GM21360 (cell line): ENCODE data around the gene PLCXD3.

ENCODE experiments used
- ATAC-seq: cut with Tn5 transposase; IDR thresholded peaks from one replicate; pipeline ENCODE4 v1.9.1; 2021; ENCODE audit warnings: mild to moderate bottlenecking, moderate library complexity; ENCODE audit not compliant: unreplicated experiment

Gene PLCXD3

GRCh38 chr5:41289970-41290464 is 220.4 kb downstream of the PLCXD3 start:
- ATAC-seq: no peak

GRCh38 chr5:41286696-41287095 is 223.7 kb downstream of the PLCXD3 start:
- no peak for ATAC-seq

GRCh38 chr5:41286165-41286564 is 224.2 kb downstream of the PLCXD3 start:
- no peak for ATAC-seq

- no peak for ATAC-seq
These were observed 225.5 kb downstream of the PLCXD3 start for GRCh38 chr5:41284938-41285337.

GRCh38 chr5:41281215-41281810 is 229.1 kb downstream of the PLCXD3 start:
- no peak for ATAC-seq

GRCh38 chr5:41279040-41279439 is 231.4 kb downstream of the PLCXD3 start:
- ATAC-seq: no peak

GRCh38 chr5:41277476-41278245 is 232.7 kb downstream of the PLCXD3 start:
- no peak for ATAC-seq

- no peak for ATAC-seq
These were observed 234.4 kb downstream of the PLCXD3 start for GRCh38 chr5:41275813-41276512.

GRCh38 chr5:41270423-41271251 is 239.8 kb downstream of the PLCXD3 start:
- ATAC-seq: peak; percentile 66

GRCh38 chr5:41268894-41269293 is 241.5 kb downstream of the PLCXD3 start:
- ATAC-seq: no peak

- ATAC-seq: no peak
These were observed 244.0 kb downstream of the PLCXD3 start for GRCh38 chr5:41266377-41266776.

- no peak for ATAC-seq
These were observed 246.4 kb downstream of the PLCXD3 start for GRCh38 chr5:41264019-41264418.

- ATAC-seq: no peak
These were observed 247.1 kb downstream of the PLCXD3 start for GRCh38 chr5:41263335-41263734.
